ENCODE results near the gene ADAMTS19.

GRCh38 chr5:129766798-129767197, 306.7 kb downstream of the ADAMTS19 start:
- TF ChIP-seq EZH2phosphoT487 (IDR thresholded peaks at IDR 0.05; ENCODE audit: insufficient read depth, low read depth) = no peak
- no peak for TF ChIP-seq EZH2 (IDR thresholded peaks at IDR 0.05; ENCODE audit: insufficient read depth, poor library complexity, severe bottlenecking)
